T-helper 1 cell treated with Interleukin-12 subunit alpha and Interleukin-12 subunit beta and Interleukin-4 antibody, amounts not matched to agents 30 ng/mL and 1 ng/mL, for 36 hours (primary cell): ENCODE data around the gene GATM. TPM values are rescaled to one million over a fixed set of nuclear protein-coding genes. Genes with fewer than 3 reads are reported as not detected.

ENCODE experiments used
- intact Hi-C: fragments of 100-400 bp; cut with micrococcal nuclease; formaldehyde crosslinking; loops from one replicate; pipeline ENCODE4 v1.15.1; 2024
- total RNA-seq: library from RNA; stranded (reverse); gene quantifications from 2 replicates; pipeline ENCODE4 v1.2.3, GENCODE V29; 2022

GATM gene
- total RNA-seq, 1 donor from 2014 or later: 1.6 TPM

DNA sequence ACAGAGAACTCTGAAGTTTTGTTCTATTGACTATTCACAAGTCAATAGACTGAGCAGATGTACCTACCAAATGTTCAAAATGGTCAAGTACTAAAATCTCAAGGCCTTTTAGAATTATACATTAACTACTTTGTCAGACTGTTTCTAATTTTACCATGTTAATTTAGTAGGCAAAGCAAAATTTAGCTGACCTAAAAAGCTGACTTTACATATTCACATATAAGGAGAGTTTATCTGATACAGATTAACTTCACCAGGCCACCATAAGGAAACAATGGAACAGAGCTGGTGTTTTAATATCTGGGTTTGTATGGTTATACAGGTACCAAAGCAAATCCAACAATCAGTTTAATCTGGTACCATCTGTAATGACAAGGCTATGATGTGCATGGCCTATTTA is 15.9 kb downstream of the GATM start:
- intact Hi-C loops: no loop called here

DNA sequence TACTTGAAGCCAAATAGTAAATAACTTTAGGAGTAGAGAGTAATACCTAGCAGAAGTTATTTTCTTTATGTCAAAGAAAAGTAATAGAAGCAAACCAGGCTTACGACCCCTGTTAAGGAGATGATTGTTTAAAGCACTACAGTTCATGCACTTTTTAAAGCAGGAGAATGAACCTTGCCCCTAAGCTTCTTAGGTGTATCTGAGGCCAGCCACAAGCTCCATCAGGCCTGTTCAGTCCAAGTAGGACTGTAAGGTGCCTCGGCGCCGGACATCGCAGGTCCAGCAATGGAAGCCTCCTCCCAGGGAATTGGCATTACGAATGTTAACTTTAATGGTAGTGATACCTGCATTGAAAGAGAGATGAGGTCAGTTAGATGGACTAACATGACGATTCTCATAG is 16.5 kb downstream of the GATM start:
- intact Hi-C loops: no loop called here

DNA sequence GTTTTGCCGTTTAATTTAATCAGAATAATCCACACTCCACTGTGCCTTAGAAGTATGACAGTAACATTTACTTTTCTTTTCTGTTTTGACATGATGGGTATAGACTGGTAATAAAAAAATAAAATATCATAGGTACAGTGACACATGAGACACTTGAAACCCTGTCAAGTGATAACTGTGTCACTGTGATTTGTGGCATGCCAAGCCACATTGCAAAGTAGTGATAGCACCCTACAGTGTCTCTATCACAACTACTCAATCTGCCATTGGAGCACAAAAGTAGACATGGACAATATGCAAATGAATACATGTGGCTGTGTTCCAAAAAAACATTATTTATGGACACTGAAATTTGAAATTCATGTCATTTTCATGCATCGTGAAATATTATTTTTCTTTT is 22.5 kb downstream of the GATM start:
- intact Hi-C loops: no loop called here

DNA sequence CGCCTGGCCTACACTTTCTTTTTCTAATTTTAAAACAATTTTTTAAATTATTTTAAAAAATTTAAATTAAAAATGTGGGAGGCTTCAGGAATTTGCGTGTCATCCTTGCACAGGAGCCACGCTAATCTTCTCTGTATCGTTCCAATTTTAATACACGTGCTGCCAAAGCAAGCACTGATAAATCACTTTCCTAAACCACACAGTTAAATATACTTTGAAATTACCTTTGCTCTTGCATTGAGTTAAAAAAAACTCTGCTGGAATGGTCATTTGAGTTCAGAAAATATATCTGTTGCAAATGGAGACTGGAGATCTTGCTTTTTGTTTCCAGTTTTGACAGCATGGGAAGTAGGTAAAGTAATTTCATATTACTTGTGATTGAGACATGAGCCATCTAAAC is 23.6 kb downstream of the GATM start:
- intact Hi-C loops: no loop called here

DNA sequence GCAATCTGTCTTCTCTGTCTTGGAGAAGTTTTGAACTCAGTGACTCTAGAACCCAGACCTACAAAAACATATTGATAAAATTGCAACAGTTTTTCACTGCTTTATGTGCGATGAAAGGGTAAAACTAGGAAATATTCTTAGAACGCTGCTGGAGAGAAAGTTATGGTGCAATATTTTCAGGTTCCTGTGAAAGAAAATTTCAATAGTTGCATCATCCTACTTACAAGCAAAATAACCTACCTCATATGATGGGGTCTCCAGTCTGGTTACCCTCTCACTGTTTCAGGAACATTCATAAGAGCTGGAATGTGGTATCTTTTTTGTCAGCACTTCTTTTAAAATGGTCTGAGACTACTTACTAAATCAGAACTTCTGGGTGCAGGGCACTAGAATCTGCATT is 27.1 kb downstream of the GATM start:
- intact Hi-C loops: no loop called here

DNA sequence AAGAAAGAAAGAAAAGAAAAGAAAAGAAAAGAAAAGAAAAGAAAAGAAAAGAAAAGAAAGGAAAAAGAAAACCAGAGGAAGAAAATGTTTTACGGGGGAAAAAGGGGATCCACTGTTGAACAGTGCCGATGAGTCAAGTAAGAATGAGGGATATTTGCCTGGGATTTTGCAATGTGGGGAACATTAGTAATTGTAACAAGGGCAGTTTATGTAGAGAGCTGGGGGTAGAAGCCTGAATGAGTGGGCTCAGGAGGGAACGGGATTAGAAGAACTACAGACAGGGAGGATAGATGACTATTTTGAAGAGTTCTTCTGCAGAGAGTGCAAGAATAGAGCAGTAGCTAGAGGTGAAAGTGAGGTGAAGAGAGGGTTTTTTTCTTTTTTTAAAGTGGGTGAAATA is 28.7 kb downstream of the GATM start:
- intact Hi-C loops: no loop called here

DNA sequence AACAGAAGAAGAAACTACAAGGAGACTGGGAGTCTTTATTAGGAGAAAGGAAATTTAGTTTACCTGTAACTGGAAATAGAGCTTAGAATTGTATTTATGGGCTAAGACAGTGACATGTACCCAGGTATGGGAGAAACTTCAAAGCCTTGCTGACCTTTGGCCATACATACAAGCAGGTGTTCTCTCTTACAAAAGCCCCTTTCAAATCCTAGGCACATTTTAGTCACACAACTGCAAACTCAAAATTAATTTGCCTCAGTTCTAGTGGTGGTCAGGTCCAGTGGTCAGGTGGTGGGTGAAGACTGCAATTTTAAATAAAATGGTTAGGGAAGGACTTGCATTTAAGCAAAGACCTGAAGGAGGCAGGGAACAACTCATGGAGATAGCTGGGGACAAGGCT is 30.4 kb downstream of the GATM start:
- intact Hi-C loops: no loop called here

DNA sequence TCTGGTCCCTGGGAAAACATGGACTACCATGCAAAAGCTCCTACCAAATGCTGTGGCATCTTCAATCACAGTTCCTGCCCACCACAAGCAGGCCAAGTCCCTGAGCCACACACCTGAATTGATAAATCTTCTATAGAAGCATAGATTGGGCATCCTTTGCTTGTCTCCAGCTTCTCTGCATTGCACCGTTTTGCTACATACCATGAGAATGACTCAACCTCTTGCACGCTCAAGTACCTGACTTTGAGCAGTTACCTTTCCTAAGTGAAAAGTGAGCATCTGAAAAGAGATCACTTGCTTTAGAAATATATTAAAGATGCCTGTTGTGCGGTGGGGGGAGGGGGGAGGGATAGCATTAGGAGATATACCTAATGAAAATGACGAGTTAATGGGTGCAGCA is 31.3 kb downstream of the GATM start:
- intact Hi-C loops: no loop called here

DNA sequence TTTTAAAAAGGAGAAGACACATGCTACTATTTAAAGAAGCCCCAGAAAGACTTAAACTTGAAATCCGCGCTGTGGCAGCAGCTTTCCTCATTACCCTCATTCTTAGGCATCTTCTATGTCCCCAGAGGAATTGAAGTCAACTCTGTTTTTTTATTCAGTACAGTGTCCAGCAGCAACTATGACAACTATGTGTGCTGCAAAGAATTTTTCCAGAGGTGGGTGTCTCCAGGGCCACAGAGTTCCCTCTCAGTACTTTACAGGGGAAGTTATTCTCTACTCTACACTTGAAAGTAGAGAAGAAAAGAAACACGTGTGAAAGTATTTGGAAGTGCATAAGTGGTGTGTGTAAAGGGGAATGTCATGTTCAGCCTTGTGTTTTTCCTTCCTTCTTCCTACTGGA is 32.0 kb downstream of the GATM start:
- intact Hi-C loops: no loop called here

DNA sequence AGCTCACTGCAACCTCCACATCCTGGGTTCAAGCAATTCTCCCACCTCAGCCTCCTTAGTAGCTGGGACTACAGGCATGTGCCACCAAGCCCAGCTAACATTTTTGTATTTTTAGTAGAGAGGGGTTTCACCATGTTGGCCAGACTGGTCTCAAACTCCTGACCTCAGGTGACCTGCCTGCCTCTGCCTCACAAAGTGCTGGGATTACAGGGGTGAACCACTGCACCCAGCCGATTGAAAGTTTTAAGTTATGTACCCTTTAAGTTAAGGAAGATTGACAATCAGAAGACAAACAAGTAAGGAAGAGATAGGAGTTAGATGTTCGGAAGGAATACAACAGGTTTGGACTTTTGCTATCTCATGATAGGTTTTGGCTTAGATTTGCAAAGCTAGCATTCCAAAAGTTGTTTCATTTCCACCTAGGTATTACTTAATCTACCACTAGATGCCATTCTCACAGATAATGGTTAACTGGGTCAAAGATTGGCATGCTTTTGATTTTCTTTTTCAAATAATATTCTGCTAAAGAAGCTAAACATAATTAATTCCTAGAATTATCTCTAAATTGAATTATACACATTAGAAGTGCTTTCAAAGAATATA is 35.0 kb downstream of the GATM start:
- intact Hi-C loops: no loop called here

DNA sequence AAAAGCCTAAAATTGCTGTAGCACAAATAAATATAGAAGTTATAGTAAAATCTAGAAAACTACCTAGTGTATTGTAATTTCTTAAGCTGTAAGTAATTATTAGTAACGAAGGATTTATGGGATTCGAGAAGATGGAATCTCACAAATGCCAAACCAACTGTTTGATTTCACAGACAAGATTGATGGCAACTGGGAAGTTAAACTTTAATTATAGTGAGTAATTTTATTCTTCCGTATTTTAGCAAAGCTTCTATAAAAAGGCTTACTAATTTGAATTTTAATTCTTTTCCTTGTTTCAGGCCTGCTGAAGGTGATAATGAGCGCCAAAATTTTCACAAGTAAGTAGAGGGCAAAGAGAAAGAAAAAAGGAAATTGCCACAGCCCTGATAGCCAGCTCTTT is 36.6 kb downstream of the GATM start:
- intact Hi-C loops: no loop called here

DNA sequence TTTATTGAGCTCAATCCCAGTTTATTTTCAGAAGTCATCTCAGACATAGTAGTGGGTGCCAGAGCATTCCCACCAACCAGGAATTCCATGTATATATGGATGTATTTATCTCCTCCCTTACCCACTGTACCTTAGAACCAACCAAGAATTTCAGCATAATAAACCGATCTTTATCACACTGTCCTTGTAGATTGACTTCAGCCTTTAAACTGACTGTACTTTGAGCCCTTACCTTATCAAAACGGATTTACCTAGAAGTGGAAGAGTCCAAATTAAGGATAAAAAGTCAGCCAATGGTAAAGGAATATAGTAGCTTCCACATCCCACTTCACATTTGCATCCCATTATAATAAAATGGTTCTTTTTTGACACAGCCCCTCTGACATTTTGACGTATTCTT is 37.9 kb downstream of the GATM start:
- intact Hi-C loops: no loop called here

DNA sequence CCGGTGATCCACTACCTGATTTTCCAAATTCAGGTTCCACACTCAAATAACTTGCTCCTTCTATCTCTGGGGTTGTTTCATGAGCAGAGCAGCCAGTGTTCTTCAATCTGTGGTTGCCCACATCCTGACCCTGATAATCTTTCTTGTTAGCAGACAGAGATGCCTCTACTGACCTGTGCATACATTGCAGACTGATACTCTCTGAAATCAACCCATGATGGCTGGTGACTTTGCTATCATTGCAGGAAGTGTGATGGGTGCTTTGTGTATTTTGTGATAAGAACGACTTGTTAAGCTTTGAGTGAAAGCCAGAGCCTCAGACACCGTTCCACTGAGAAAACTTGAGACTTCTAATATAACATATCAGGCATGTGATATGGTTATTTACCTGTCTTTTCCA is 39.9 kb downstream of the GATM start:
- intact Hi-C loops: no loop called here

DNA sequence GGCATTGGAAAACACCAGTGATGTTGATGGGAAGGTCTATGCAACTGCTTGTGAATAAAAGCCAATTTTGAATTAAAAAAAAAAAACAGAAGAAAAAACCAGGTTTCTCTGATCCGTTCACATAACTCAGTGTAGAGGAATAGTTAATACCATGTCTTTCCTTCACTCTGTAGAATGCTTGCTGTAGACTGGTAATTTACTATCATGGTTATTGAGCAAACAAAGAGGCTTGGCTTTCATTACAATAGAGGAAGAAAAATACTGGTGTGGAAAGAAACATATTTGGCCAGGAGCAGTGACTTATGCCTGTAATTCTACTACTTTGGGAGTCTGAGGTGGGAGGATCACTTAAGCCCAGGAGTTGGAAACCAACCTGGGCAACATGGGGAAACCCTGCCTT is 41.1 kb downstream of the GATM start:
- intact Hi-C loops: no loop called here

DNA sequence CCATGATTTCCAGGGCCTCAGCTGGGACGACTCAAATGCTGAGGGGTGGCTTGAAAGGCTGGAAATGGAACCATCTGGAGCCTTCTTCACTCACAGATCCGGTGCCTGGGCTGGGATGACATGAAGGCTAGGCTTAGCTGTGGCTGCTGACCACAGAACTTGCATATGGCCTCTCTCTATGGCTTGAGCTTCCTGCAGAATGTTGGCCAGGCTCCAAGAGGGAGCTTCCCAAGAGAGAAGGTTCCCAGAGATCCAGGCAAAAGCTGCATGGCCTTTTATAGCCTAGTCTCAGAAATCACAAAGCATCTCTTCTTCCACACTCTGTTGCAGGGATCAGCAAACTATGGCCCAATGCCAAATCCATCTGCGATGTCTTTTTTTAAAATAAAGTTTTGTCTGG is 44.8 kb downstream of the GATM start:
- intact Hi-C loops: no loop called here

DNA sequence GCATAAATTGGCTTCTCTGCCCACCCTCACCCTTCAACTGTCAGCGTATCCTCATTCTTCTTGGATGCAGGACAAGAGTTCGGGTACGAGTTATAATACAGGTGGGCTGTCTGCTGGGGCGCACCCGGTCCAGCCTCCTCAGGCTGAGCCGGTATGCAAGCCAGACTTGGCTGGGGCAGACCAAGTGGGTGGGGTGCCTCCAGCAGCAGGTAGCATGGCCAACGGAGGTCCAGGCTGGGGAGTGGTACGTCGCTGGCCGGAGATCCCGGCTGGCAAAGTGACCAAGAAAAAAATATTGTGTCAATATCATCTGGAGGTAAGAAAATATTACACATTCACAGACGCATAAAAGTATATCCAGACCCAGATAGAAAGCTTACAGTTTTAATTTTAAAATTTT is 45.6 kb downstream of the GATM start:
- intact Hi-C loops: no loop called here

DNA sequence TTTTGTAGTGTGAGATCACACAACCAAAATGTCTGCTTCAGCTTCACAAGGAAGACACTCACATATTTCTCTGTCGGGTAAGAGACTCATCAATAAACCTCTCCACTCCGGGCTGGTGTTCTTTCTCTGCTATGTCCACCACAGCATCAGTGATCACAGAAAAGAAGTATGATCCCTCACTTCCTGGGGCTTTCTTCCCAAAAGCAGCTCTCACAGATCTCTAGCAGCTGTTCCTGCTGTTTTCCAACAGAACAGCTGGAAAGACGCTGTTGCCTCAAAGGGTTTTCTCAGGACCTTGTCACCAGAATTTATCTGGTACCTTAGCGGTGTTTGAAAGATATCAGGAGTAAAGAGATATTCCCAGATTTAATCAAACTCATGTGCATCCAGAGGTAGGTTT is 46.4 kb downstream of the GATM start:
- intact Hi-C loops: no loop called here

DNA sequence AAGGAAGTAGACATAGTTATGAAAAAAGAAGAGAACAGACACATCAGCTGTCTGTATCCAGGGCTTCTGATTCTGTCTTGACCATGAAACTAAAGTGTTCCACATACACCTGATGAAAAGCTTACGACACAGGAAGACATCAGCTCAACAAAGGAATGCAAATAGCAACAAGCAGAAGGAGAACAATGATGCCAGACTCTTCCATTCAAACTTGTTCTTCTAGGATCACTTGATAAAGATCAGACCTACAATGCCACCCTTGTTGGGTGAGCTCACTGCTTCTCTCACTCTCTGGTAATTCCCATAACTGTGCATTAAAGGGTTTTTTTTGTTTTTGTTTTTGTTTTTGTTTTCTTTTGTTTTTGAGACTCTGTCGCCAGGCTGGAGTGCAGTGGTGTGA is 49.7 kb downstream of the GATM start:
- intact Hi-C loops: no loop called here

DNA sequence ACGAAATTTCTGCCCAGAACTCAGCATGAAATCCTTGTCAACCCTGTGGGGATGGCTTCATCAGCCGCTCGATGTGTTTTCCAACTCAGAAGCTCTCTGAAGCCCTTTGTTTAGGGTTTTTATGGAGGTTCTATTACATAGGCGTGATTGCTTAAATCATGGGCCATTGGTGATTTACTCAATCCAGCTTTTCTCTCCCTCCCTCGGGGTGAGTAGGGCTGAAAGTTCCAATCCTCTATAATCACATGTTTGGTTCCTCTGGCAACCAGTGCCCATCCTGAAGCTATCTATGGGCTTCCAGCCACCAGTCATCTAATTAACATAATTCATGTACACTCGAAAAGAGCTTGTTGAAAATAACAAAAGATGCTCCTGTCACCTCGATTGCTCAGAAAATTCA is 51.6 kb downstream of the GATM start:
- intact Hi-C loops: no loop called here

DNA sequence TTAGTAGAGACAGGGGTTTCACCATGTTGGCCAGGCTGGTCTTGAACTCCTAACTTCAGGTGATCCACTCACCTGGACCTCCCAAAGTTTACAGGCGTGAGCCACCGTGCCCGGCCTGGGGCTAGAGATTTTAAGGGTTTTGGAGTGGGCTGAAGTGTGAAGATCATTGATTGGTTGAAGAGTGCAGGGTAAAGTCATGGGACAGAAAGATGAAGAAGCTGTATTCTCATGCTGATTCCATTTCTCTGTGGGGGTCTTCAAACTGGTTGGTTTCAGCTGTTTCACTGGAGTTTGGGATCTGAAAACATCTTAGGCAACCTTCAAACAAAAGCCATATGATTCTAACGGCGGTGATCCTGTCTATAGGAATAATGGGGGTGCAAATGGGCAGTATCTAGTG is 52.1 kb downstream of the GATM start:
- intact Hi-C loops: no loop called here

DNA sequence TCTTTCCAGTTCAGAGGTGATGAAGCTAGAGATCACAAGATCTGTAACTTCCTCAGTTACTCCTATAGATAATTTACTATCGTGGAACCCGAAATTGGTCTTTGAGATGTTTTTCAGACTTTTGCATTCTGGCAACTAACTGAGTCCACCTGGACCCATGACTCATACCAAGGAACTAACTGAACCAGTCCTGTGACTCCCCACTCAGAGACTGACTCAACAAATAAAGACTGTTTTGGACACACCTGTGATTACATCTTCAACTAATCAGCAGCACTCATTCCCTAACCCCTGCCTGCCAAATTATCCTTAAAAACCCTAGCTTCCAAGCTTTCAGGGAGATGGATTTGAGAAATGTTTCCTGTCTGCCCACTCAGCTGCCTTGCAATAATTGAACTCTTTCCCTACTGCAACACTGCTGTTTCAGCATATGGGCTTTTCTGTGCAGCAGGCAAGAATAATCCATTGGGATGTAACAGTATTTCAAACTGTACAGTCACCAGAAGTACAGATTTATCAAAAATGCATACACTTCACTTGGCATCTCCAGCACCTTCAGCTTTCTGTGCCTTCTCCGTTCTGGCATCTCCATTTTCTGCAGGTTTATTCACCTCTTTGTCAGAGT is 57.7 kb downstream of the GATM start:
- intact Hi-C loops: no loop called here

DNA sequence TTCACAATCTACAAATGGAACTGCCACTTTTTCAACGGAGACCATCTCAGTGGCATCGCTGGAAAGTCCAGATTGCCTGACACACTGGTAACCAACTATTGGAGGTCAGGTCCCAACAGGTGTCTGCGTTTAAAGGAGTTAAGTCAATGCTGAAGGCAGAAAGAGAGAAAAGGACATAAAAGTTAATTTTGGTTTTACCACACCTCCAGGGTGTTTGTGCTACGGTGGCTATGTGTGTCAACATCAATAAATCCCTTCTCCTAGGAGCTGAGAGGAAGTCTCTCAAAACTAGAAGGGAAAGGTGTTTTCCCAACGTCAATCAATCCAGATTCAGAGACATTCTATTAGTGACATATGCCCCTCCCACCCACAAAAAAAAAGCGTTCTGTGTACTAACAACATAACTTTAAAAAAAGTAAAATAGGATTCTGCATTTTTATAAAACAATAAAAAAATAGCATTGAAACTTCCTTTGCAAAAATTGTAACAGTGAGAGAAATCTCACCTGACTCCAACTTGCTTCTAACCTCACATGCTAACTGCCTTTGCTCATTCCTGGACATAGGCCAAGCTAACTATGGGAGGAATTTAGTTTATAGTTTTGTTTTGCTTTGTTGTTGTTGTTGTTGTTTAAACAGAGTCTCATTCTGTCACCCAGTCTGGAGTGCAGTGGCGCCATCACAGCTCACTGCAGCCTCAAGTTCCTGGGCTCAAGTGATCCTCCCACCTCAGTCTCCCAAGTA is 58.7 kb downstream of the GATM start:
- intact Hi-C loops: no loop called here

DNA sequence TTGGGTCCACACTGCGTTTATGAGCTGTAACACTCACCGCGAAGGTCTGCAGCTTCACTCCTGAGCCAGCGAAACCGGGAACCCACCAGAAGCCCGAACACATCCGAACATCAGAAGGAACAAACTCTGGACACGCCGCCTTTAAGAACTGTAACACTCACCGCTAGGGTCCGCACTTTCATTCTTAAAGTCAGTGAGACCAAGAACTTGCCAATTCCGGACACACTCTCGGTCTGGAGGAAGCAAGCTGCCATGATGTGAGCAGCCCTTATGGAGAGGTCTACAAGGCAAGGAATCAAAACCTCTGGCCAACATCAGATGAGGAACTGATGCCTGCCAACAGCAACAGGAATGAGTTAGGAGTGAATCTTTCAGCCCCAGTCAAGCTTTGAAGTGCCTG is 63.4 kb downstream of the GATM start:
- intact Hi-C loops: no loop called here
